DND-41 (cell line): ENCODE results near the gene PCCB.

Experiments
- CTCF ChIP-seq: IDR thresholded peaks from 2 replicates; pipeline ENCODE4 v1.5.1; 2012; ENCODE audit warnings: borderline replicate concordance, low read length, moderate library complexity, mild to moderate bottlenecking; ENCODE audit not compliant: poor library complexity, severe bottlenecking; ENCODE audit errors: extremely low read depth
- EZH2 ChIP-seq: IDR thresholded peaks from 3 replicates; pipeline ENCODE4 v1.6.1; 2012; ENCODE audit warnings: borderline replicate concordance, low read depth, mild to moderate bottlenecking, moderate library complexity, low read length, inconsistent platforms; ENCODE audit not compliant: severe bottlenecking

- TF ChIP-seq CTCF (no peak), EZH2 (no peak)
Measured at GRCh38 chr3:136211547-136211946, 38.6 kb upstream of the PCCB start.
